ENCODE data around the gene RYR2.

- TF ChIP-seq CTCF (IDR thresholded peaks at IDR 0.05) (no peak), POLR2A (IDR thresholded peaks at IDR 0.05) (no peak)
These were observed 49.5 kb upstream of the RYR2 start for GRCh38 chr1:236992449-236992848.
